NCI-H1436 treated with DMSO at 0.1 percent for 48 hours (cell line): Measurements from ENCODE around the gene TLR6.
"Not testable (repeated sequence)": the region's sequence is repeated elsewhere in the genome, so short reads cannot be mapped to it uniquely, and the experiment has no call there.

Experiments used
- DNase-seq: peaks from one replicate; lab custom pipeline; 2025; lab: John Stamatoyannopoulos, UW

TLR6 gene

GRCh38 chr4:38820329-38821061, 36.1 kb downstream of the TLR6 start:
- no peak for DNase-seq

GRCh38 chr4:38819569-38819968, 37.0 kb downstream of the TLR6 start:
- DNase-seq, result no peak

GRCh38 chr4:38818441-38818976, 38.1 kb downstream of the TLR6 start:
- DNase-seq, result no peak

GRCh38 chr4:38815885-38816782, 40.5 kb downstream of the TLR6 start:
- no peak for DNase-seq

- DNase-seq, result no peak
Observed at GRCh38 chr4:38814386-38814785, 42.2 kb downstream of the TLR6 start.

GRCh38 chr4:38811297-38811696, 45.3 kb downstream of the TLR6 start:
- no peak for DNase-seq

- not testable (repeated sequence) for DNase-seq
Observed at GRCh38 chr4:38807462-38807861, 49.2 kb downstream of the TLR6 start.

- not testable (repeated sequence) for DNase-seq
Observed at GRCh38 chr4:38806251-38806650, 50.4 kb downstream of the TLR6 start.

GRCh38 chr4:38805530-38806145, 51.0 kb downstream of the TLR6 start:
- DNase-seq, result no peak

GRCh38 chr4:38804654-38805295, 51.8 kb downstream of the TLR6 start, which contains the start of gene TLR1:
Gene TLR1 (minus strand): TSS chr4:38804791. CDS start chr4:38798831, 5,960 bp downstream.
- DNase-seq, result no peak

- no peak for DNase-seq
Observed at GRCh38 chr4:38803833-38804653, 52.6 kb downstream of the TLR6 start.

- no peak for DNase-seq
Observed at GRCh38 chr4:38802561-38803355, 53.9 kb downstream of the TLR6 start.

- no peak for DNase-seq
Observed at GRCh38 chr4:38800961-38801450, 55.6 kb downstream of the TLR6 start.

GRCh38 chr4:38800366-38800765, 56.3 kb downstream of the TLR6 start:
- no peak for DNase-seq

- no peak for DNase-seq
Observed at GRCh38 chr4:38795087-38795486, 61.5 kb downstream of the TLR6 start.

GRCh38 chr4:38794051-38794450, 62.6 kb downstream of the TLR6 start:
- DNase-seq, result no peak

- DNase-seq, result no peak
Observed at GRCh38 chr4:38791010-38791409, 65.6 kb downstream of the TLR6 start.

- no peak for DNase-seq
Observed at GRCh38 chr4:38788317-38788716, 68.3 kb downstream of the TLR6 start.

- no peak for DNase-seq
Observed at GRCh38 chr4:38787693-38788092, 68.9 kb downstream of the TLR6 start.

GRCh38 chr4:38785901-38786402, 70.7 kb downstream of the TLR6 start:
- DNase-seq, result no peak
